ENCODE data around the gene CRIP2. TPM values are rescaled to one million over a fixed set of nuclear protein-coding genes. Genes with fewer than 3 reads are reported as not detected.

CRIP2 gene
- total and polyA plus RNA-seq, 2 of the 13 experiments (the other 11 are each of a cell fraction or from before 2014, with no cell fraction given), result 31.6 to 37.9 TPM

DNA sequence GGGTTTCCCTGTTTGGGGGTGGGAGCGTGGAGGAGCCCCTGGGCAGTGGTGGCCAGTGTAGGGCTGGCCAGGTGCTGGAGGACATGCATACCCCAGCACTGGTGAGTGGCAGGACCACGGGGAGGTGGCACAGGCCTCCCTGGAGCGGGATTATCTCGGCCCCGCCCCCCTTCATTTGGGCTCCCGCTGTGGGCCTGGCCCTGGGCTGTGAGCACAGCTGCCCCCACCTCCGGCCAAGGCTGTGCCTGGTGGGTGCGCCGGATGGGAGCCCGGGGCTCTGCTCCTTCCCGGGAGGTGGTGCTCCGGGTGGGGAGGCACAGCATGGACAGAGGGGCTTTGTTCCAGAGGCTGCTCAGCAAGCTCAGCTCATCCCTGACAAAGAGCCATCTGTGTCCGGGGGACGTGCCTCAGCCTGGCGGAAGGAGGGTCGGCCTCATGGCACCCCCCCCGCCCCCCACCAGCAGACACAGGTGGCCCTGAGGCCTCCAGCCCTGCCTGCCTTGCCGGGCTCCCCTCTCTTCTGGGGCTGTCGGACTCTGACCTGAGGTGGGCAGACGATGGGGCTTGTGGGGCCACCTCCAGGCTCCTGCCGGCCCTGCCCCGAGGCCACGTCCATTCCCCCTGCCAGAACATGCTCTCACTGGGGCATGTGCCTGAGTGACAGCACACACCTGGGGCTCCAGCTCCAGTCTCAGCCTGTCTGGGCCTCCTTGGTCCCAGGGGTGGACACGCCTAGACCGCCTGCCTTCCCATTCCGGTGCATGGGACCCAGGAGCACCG is 24.8 kb downstream of the CRIP2 start (continued):
- peak; percentile 34 for TF ChIP-seq CBFB (CRISPR knock-in tag; IDR thresholded peaks at IDR 0.05)
- no peak for TF ChIP-seq SP140L (CRISPR knock-in tag; IDR thresholded peaks at IDR 0.05; ENCODE audit: borderline replicate concordance)
- TF ChIP-seq KDM1A (CRISPR knock-in tag; IDR thresholded peaks at IDR 0.05), result no peak
- TF ChIP-seq ZNF7 (CRISPR knock-in tag; IDR thresholded peaks at IDR 0.05), result no peak
- no peak for TF ChIP-seq MAZ (IDR thresholded peaks at IDR 0.05; ENCODE audit: borderline replicate concordance, low read depth, low read length)
- peak; percentile 89 for TF ChIP-seq MAZ (CRISPR knock-in tag; IDR thresholded peaks at IDR 0.05; ENCODE audit: low read depth)
- no peak for TF ChIP-seq FOXM1 (CRISPR knock-in tag; IDR thresholded peaks at IDR 0.05)
- TF ChIP-seq YY1 (IDR thresholded peaks at IDR 0.05; ENCODE audit: insufficient read depth, insufficient replicate concordance, low read depth, low read length), result peak; percentile 55
- peak; percentile 67; the same call in 1 of the 2 replicates for TF ChIP-seq SP4 (CRISPR knock-in tag; IDR thresholded peaks at IDR 0.05)
- peak; percentile 62; the same call in 1 of the 2 replicates for TF ChIP-seq KDM4B (CRISPR knock-in tag; IDR thresholded peaks at IDR 0.05)
- peak; percentile 65 for TF ChIP-seq PHF5A (CRISPR knock-in tag; IDR thresholded peaks at IDR 0.05; ENCODE audit: low read depth, unreplicated experiment)
- no peak for TF ChIP-seq LCORL (IDR thresholded peaks at IDR 0.05)
- peak; percentile 94; the same call in 1 of the 2 replicates for TF ChIP-seq LCORL (CRISPR knock-in tag; IDR thresholded peaks at IDR 0.05)
- TF ChIP-seq ZNF660 (CRISPR knock-in tag; IDR thresholded peaks at IDR 0.05; ENCODE audit: borderline replicate concordance, low read depth), result no peak
- TF ChIP-seq TBX2 (CRISPR knock-in tag; IDR thresholded peaks at IDR 0.05; ENCODE audit: borderline replicate concordance), result peak; percentile 92; the same call in 1 of the 2 replicates
- no peak for TF ChIP-seq IRX3 (CRISPR knock-in tag; IDR thresholded peaks at IDR 0.05; ENCODE audit: borderline replicate concordance, low read depth)
- TF ChIP-seq REXO4 (CRISPR knock-in tag; IDR thresholded peaks at IDR 0.05; ENCODE audit: borderline replicate concordance), result no peak
- TF ChIP-seq PITX1 (CRISPR knock-in tag; IDR thresholded peaks at IDR 0.05), result peak; percentile 92; the same call in 1 of the 2 replicates
- TF ChIP-seq KLF9 (CRISPR knock-in tag; IDR thresholded peaks at IDR 0.05; ENCODE audit: low read depth), result no peak
- no peak for TF ChIP-seq ZNF251 (CRISPR knock-in tag; IDR thresholded peaks at IDR 0.05)
- TF ChIP-seq GTF2F1 (IDR thresholded peaks at IDR 0.05; ENCODE audit: low read length), result no peak
- 0 out of 2 replicates have a peak, but pooled peaks have one; percentile 12 for TF ChIP-seq TP53 (CRISPR knock-in tag; conservative IDR thresholded peaks at IDR 0.05)
- TF ChIP-seq ZFP90 (CRISPR knock-in tag; IDR thresholded peaks at IDR 0.05; ENCODE audit: borderline replicate concordance), result peak; percentile 74
- TF ChIP-seq, protein P1, sequence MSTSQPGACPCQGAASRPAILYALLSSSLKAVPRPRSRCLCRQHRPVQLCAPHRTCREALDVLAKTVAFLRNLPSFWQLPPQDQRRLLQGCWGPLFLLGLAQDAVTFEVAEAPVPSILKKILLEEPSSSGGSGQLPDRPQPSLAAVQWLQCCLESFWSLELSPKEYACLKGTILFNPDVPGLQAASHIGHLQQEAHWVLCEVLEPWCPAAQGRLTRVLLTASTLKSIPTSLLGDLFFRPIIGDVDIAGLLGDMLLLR (CRISPR knock-in tag; IDR thresholded peaks at IDR 0.05), result peak; percentile 34; the same call in 1 of the 2 replicates
- TF ChIP-seq, protein P2, sequence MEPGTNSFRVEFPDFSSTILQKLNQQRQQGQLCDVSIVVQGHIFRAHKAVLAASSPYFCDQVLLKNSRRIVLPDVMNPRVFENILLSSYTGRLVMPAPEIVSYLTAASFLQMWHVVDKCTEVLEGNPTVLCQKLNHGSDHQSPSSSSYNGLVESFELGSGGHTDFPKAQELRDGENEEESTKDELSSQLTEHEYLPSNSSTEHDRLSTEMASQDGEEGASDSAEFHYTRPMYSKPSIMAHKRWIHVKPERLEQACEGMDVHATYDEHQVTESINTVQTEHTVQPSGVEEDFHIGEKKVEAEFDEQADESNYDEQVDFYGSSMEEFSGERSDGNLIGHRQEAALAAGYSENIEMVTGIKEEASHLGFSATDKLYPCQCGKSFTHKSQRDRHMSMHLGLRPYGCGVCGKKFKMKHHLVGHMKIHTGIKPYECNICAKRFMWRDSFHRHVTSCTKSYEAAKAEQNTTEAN (CRISPR knock-in tag; conservative IDR thresholded peaks at IDR 0.05), result peak; percentile 68
- peak; percentile 67 for TF ChIP-seq RBM22 (optimal IDR thresholded peaks at IDR 0.05; ENCODE audit: low read length)
- TF ChIP-seq NR2F2 (IDR thresholded peaks at IDR 0.05; ENCODE audit: borderline replicate concordance, low read depth), result peak; percentile 29; the same call in 1 of the 2 replicates
- TF ChIP-seq, protein P3, sequence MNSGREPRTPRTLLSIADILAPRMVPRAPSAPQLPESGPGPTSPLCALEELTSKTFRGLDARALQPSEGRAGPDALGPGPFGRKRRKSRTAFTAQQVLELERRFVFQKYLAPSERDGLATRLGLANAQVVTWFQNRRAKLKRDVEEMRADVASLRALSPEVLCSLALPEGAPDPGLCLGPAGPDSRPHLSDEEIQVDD (CRISPR knock-in tag; IDR thresholded peaks at IDR 0.05; ENCODE audit: borderline replicate concordance), result no peak; the same call in 1 of the 2 replicates
- TF ChIP-seq ATF1 (CRISPR knock-in tag; IDR thresholded peaks at IDR 0.05), result no peak
- no peak for TF ChIP-seq ZBTB8A (CRISPR knock-in tag; IDR thresholded peaks at IDR 0.05; ENCODE audit: borderline replicate concordance, low read depth)

Data from HepG2 (cell line).